22Rv1 (cell line): ENCODE results near the gene DNASE2B.

Source experiments
- ZFX ChIP-seq: fragments of 450-650 bp; IDR thresholded peaks from 2 replicates; pipeline ENCODE4 v1.6.1; 2017; ENCODE audit warnings: antibody characterized with exemption, borderline replicate concordance
- TF ChIP-seq, protein P1 (sequence below): fragments of 450-650 bp; IDR thresholded peaks from 2 replicates; pipeline ENCODE4 v1.5.1; 2017; ENCODE audit warnings: mild to moderate bottlenecking

DNA sequence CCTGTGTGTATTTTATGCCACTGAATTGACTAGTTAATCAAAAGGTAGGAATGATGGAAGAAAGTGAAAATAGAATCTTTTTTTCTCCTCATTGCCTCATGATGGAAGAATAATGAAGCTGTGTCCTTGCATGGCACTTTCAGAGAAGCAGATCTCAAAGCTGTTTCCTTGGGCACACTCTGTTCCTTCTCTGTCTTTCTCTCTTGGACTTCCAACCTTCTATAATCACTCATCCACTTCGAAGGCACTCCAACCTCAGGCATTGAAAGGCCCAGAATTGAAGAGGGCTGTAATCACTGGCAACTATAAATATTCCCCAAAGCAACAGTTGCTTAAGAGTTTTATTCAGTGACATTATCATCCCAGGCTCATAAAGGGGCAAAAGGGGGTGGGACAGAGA, 31.1 kb upstream of the DNASE2B start:
- TF ChIP-seq, protein P1, sequence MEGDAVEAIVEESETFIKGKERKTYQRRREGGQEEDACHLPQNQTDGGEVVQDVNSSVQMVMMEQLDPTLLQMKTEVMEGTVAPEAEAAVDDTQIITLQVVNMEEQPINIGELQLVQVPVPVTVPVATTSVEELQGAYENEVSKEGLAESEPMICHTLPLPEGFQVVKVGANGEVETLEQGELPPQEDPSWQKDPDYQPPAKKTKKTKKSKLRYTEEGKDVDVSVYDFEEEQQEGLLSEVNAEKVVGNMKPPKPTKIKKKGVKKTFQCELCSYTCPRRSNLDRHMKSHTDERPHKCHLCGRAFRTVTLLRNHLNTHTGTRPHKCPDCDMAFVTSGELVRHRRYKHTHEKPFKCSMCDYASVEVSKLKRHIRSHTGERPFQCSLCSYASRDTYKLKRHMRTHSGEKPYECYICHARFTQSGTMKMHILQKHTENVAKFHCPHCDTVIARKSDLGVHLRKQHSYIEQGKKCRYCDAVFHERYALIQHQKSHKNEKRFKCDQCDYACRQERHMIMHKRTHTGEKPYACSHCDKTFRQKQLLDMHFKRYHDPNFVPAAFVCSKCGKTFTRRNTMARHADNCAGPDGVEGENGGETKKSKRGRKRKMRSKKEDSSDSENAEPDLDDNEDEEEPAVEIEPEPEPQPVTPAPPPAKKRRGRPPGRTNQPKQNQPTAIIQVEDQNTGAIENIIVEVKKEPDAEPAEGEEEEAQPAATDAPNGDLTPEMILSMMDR: no peak
- no peak for TF ChIP-seq ZFX
